ENCODE results near the gene BACH2.

DNA sequence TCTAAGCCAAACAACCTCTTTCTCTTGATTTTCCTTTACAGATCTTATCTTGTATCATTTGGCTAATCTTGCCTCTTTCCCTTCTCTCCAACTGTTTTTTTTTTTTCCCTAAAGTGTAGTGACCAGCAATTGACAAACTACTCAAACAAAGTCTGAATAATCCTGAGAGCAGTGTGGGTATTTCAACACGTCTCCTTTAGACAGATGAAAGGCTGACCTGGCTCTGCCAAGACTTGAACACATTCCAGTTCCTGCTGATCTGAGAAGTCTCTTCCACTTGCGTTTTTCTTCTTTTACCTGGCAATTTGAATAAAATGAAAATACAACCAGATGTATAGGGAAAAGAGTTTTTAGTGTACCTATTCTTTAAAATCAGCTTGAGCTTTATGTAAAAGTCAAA is 234.0 kb downstream of the BACH2 start:
- TF ChIP-seq CTCF (IDR thresholded peaks at IDR 0.05), result no peak
- TF ChIP-seq EP300 (IDR thresholded peaks at IDR 0.05), result no peak
- no peak for TF ChIP-seq POLR2A (IDR thresholded peaks at IDR 0.05)
- no peak for TF ChIP-seq POLR2AphosphoS5 (IDR thresholded peaks at IDR 0.05)
